ENCODE measurements around the gene RELN.

RELN gene

DNA sequence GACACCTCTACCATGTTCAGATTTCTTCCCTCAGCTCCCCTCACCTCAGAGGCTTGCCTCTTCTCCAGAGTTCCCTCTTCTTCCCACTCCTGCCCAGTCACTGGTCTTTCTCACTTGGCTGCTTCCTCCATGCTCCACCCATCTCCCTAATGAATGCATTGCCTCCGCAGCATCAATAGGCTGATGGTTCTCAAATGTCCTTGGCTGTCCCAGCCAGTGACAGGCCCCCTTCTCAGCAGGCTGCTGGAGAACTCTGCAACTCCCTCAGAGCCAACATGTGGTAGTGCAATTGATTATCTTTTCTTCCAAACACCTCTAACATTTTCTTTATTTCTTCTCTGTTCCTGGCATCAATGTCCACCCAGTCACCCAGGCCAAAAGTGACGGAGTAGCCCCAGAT, 218.2 kb downstream of the RELN start:
- TF ChIP-seq, protein P1, sequence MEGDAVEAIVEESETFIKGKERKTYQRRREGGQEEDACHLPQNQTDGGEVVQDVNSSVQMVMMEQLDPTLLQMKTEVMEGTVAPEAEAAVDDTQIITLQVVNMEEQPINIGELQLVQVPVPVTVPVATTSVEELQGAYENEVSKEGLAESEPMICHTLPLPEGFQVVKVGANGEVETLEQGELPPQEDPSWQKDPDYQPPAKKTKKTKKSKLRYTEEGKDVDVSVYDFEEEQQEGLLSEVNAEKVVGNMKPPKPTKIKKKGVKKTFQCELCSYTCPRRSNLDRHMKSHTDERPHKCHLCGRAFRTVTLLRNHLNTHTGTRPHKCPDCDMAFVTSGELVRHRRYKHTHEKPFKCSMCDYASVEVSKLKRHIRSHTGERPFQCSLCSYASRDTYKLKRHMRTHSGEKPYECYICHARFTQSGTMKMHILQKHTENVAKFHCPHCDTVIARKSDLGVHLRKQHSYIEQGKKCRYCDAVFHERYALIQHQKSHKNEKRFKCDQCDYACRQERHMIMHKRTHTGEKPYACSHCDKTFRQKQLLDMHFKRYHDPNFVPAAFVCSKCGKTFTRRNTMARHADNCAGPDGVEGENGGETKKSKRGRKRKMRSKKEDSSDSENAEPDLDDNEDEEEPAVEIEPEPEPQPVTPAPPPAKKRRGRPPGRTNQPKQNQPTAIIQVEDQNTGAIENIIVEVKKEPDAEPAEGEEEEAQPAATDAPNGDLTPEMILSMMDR (IDR thresholded peaks at IDR 0.05; ENCODE audit: control extremely low read depth, extremely low read depth, low read depth, missing control alignments) = no peak
- ChIA-PET CTCF (interaction anchor here (2.1 kb wide), 1 partner anchor 8 kb away, joined by 4 read pairs; no protein-coding TSS in a partner anchor), POLR2A (no interaction called here)
- no peak for DNase-seq (ENCODE audit: extremely low spot score)

DNA sequence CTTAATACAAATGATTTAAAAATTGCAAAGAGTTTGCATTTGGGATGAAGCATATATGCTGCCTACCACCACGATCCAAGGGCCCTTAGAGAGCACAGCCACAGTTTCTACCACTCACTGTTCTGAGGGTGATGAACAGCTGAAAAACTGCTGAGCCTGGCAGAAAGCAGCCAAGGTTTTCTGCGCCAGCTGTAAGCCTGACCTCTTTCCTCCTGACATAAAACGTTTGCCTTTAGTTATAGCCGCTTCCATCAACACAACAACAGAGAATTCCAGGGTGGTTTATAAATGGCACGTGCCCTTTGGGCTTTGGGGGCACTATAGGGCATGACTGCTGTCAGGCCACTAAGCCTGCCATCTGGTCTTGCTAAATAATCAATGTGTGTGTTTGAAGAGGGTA, 222.8 kb downstream of the RELN start:
- TF ChIP-seq, protein P1 (IDR thresholded peaks at IDR 0.05; ENCODE audit: control extremely low read depth, extremely low read depth, low read depth, missing control alignments) = no peak
- CTCF ChIA-PET = no interaction called here
- no peak for DNase-seq (ENCODE audit: extremely low spot score)
- POLR2A ChIA-PET = no interaction called here

DNA sequence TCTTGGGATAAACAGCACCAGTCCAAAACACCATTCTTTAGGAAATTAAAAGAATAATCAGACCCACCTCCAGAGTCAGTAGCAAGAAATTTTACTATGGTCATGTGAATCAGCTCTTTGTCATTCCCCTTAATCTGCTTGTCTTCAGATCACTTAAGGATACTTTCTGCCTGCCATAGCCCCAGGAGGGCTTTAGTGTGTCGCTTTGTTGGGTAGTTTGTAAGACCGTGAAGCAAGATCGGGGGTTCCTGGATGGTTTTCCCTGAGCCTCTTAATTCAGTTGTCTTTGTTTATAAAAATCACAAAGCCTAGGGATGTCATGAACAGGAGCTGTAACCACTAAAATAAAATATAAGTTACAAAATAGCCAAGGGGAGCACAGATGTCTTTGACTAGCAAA, 223.6 kb downstream of the RELN start:
- POLR2A ChIA-PET = no interaction called here
- no peak for DNase-seq (ENCODE audit: extremely low spot score)
- CTCF ChIA-PET = no interaction called here
- TF ChIP-seq, protein P1 (IDR thresholded peaks at IDR 0.05; ENCODE audit: control extremely low read depth, extremely low read depth, low read depth, missing control alignments) = no peak

DNA sequence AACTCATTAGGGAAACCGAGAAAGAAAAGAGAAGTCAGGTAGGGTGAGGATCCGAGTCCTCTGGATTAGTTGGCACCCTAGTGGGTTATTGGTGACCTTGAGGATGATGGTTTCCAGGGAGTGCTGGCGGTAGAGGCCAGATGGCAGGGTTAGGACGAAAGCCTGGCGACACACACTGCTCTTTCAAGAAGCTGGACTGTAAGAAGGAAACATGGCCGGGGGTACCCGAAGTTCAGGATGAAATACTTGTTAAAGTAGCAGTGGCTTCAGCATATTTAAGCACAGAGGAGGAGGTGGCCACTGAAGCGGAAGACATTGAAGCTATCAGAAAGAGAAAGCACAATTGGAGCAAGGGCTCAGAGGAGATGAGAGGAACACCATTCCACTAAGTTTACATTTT, 224.6 kb downstream of the RELN start:
- TF ChIP-seq, protein P1 (IDR thresholded peaks at IDR 0.05; ENCODE audit: control extremely low read depth, extremely low read depth, low read depth, missing control alignments) = no peak
- CTCF ChIA-PET = no interaction called here
- POLR2A ChIA-PET = no interaction called here
- no peak for DNase-seq (ENCODE audit: extremely low spot score)

DNA sequence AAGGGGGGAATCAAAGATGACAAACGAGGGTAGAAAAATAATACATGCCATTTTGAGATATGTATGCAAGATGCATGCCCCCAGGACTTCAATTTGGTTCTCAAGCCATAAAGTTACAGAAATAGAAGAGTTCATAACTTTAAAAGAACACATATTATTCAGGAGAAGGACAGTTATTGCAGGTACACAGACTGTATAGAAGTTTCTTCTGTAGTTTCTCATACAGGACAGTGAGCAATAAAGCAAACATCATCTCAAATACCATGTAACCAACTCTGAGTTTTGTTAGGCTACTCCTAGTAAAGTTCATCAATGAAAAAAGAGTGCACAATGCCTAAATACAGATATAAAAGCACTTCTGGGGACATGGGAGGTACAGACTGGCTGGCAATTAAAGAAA, 226.6 kb downstream of the RELN start:
- ChIA-PET POLR2A (no interaction called here), CTCF (no interaction called here)
- TF ChIP-seq, protein P1 (IDR thresholded peaks at IDR 0.05; ENCODE audit: control extremely low read depth, extremely low read depth, low read depth, missing control alignments) = no peak
- DNase-seq (ENCODE audit: extremely low spot score) = no peak

DNA sequence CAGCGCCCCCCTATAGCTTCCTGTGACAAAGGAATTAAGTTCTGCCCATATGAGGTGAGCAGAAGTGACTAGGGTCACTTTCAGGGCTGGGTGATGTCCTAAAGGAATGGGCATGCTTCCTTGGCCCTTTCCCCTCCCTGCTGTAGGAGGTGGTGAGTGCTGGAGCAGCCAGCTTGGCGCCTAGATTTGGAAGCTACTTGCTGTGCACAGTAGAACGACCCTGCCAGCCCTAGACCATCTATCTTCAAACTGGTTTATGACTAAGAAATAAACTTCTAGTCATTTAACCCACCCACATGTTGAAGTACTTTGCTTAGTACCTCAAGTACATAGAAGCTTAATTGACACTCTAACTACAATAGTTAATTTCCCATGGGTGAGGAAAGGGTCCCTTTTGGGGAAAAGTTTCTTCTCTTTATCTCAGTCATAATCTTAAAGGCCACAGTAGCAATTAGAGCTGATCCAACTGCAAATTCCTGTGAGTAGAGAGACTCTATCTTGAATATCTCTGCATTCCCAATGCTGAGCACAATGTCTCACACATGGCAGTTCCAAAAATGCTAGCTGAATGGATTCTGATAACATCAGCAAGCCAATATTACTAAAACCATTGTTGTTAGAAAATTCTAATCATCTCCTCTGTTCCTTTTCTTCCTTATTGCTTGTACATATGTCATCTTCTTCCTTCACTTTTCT, 227.2 kb downstream of the RELN start:
- no peak for DNase-seq (ENCODE audit: extremely low spot score)
- POLR2A ChIA-PET = no interaction called here
- TF ChIP-seq, protein P1 (IDR thresholded peaks at IDR 0.05; ENCODE audit: control extremely low read depth, extremely low read depth, low read depth, missing control alignments) = no peak
- CTCF ChIA-PET = no interaction called here
